Mucosa of descending colon (tissue), 3 donors: ENCODE measurements around the gene GNAS. TPM values are rescaled to one million over a fixed set of nuclear protein-coding genes. Genes with fewer than 3 reads are reported as not detected.
A peak's percentile ranks its signal among the peaks of the same experiment; 100 is the strongest.

Experiments
- ATAC-seq: fragments of 200-7000 bp; cut with Tn5 transposase; one replicate; pipeline ENCODE4 v1.9.1; 2020; ENCODE audit warnings: mild to moderate bottlenecking, moderate library complexity
- DNase-seq, 3 donors: peaks; one replicate each; pipeline ENCODE4 v3.0.0-alpha.2; 2020
- H3K36me3 ChIP-seq: fragments of 200-600 bp; one replicate; pipeline ENCODE4 v1.8.0; 2021; ENCODE audit warnings: low read depth, mild to moderate bottlenecking
- H3K4me1 ChIP-seq: fragments of 200-600 bp; one replicate; pipeline ENCODE4 v1.8.0; 2021; ENCODE audit warnings: low read depth, mild to moderate bottlenecking
- H3K4me3 ChIP-seq: fragments of 200-600 bp; one replicate; pipeline ENCODE4 v1.8.0; 2021; ENCODE audit warnings: mild to moderate bottlenecking
- H3K9me3 ChIP-seq: fragments of 200-600 bp; one replicate; pipeline ENCODE4 v1.8.0; 2021; ENCODE audit warnings: mild to moderate bottlenecking
- CTCF ChIP-seq: fragments of 200-600 bp; IDR thresholded peaks from one replicate; pipeline ENCODE4 v1.8.0; 2022; ENCODE audit warnings: antibody characterized with exemption, mild to moderate bottlenecking
- intact Hi-C, 2 donors: fragments of 100-400 bp; cut with DNase I in 1 of 2; cut with micrococcal nuclease in 1 of 2; formaldehyde crosslinking; loops; one replicate each; pipeline versions ENCODE4 v1.11.0 to v1.11.1; 2022; cut with DNase I, micrococcal nuclease
- total RNA-seq, 3 donors: library from RNA; stranded (reverse); fragmentation: NEBNext Ultra II Directional in 2 of 3; extraction: Animal tissue kit (Norgen Biotek cat#: 25700) in 2 of 3; gene quantifications; one replicate each; pipeline versions ENCODE4 v1.2.1 to v1.2.4, GENCODE V29; 2021 to 2023
- donor health status: DM: no; HTN: no; CAD: no; lungs with moderate emphysema.
- donor health status: DM: no; HTN: no; CAD: no.
- donor health status: DM: no; HTN: yes; CAD: no.

GNAS gene
- total RNA-seq, 3 donors from 2014 or later = 583 to 659 (median 632) TPM

- H3K36me3 ChIP-seq = peaks cover 17% of the 10 kb centered on the region
- no peak for DNase-seq
- no peaks in the 10 kb centered on the region for H3K9me3 ChIP-seq
- ATAC-seq = no peak
- intact Hi-C loops = no loop called here
- no peak for TF ChIP-seq CTCF
- no peak overlapping the region for H3K4me3 ChIP-seq
- peaks cover 21% of the 10 kb centered on the region for H3K4me1 ChIP-seq
These were observed 53.6 kb downstream of the GNAS start for GRCh38 chr20:58906111-58906510.

- peaks cover 17% of the 10 kb centered on the region for H3K36me3 ChIP-seq
- H3K4me1 ChIP-seq = peaks cover 21% of the 10 kb centered on the region
- intact Hi-C loops = no loop called here
- no peaks in the 10 kb centered on the region for H3K9me3 ChIP-seq
- no peak overlapping the region for H3K4me3 ChIP-seq
- DNase-seq (no peak), ATAC-seq (no peak)
- TF ChIP-seq CTCF = no peak
These were observed 54.4 kb downstream of the GNAS start for GRCh38 chr20:58906894-58907293.

GRCh38 chr20:58907320-58908137, 55.0 kb downstream of the GNAS start:
- intact Hi-C loops = no loop called here
- H3K4me3 ChIP-seq = no peak overlapping the region
- ATAC-seq (peak; percentile 88), DNase-seq (peak; percentile 55 to 79 (median 79))
- peaks cover 17% of the 10 kb centered on the region for H3K36me3 ChIP-seq
- peaks cover 21% of the 10 kb centered on the region for H3K4me1 ChIP-seq
- TF ChIP-seq CTCF = no peak
- H3K9me3 ChIP-seq = no peaks in the 10 kb centered on the region

- Histone ChIP-seq H3K36me3 (peaks cover 17% of the 10 kb centered on the region), H3K4me3 (no peak overlapping the region), H3K9me3 (no peaks in the 10 kb centered on the region), H3K4me1 (peaks cover 21% of the 10 kb centered on the region)
- intact Hi-C loops = no loop called here
- no peak for DNase-seq
- no peak for ATAC-seq
- TF ChIP-seq CTCF = no peak
These were observed 55.7 kb downstream of the GNAS start for GRCh38 chr20:58908221-58908620.

GRCh38 chr20:58908941-58909340, 56.4 kb downstream of the GNAS start:
- no peak overlapping the region for H3K4me3 ChIP-seq
- no peaks in the 10 kb centered on the region for H3K9me3 ChIP-seq
- intact Hi-C loops = no loop called here
- ATAC-seq (no peak), DNase-seq (no peak)
- TF ChIP-seq CTCF = no peak
- peaks cover 17% of the 10 kb centered on the region for H3K36me3 ChIP-seq
- peaks cover 21% of the 10 kb centered on the region for H3K4me1 ChIP-seq
